DOHH2 (cell line): ENCODE measurements around the gene ASB6.

Source experiments
- H3F3A ChIP-seq: fragments of 200-600 bp; sonication (generic), shearing (Covaris generic); 2 replicates; pipeline ENCODE4 v1.6.0; 2016; ENCODE audit warnings: antibody characterized with exemption, mild to moderate bottlenecking; ENCODE audit not compliant: control insufficient read depth, insufficient read depth
- H3K27ac ChIP-seq: fragments of 200-600 bp; sonication (generic); 2 replicates; pipeline ENCODE4 v1.5.1; 2014; ENCODE audit warnings: low read depth, mild to moderate bottlenecking, low read length, moderate library complexity
- H3K27me3 ChIP-seq: fragments of 200-600 bp; sonication (generic); 2 replicates; pipeline ENCODE4 v1.6.1; 2014; ENCODE audit warnings: mild to moderate bottlenecking, low read length, mixed read lengths; ENCODE audit not compliant: control insufficient read depth
- H3K36me3 ChIP-seq: fragments of 200-600 bp; sonication (generic); 2 replicates; pipeline ENCODE4 v1.6.1; 2014; ENCODE audit warnings: mild to moderate bottlenecking, low read length, moderate library complexity, mixed read lengths; ENCODE audit not compliant: control insufficient read depth
- H3K4me1 ChIP-seq: fragments of 200-600 bp; sonication (generic); 2 replicates; pipeline ENCODE4 v1.6.1; 2014; ENCODE audit warnings: mild to moderate bottlenecking, low read length, mixed read lengths; ENCODE audit not compliant: control insufficient read depth
- H3K4me2 ChIP-seq: fragments of 200-600 bp; sonication (generic); 2 replicates; pipeline ENCODE4 v1.6.0; 2014; ENCODE audit warnings: mild to moderate bottlenecking, low read length, moderate library complexity
- H3K4me3 ChIP-seq: fragments of 200-600 bp; sonication (generic); 2 replicates; pipeline ENCODE4 v1.5.1; 2014; ENCODE audit warnings: mild to moderate bottlenecking, low read length, mixed read lengths
- H3K79me2 ChIP-seq: fragments of 200-600 bp; sonication (generic); 2 replicates; pipeline ENCODE4 v1.6.1; 2014; ENCODE audit warnings: mild to moderate bottlenecking, low read length, mixed read lengths; ENCODE audit not compliant: control insufficient read depth
- H3K9me2 ChIP-seq: fragments of 200-600 bp; sonication (generic); replicated peaks from 2 replicates; pipeline ENCODE4 v1.6.1; 2014; ENCODE audit warnings: mild to moderate bottlenecking, low read length, mixed read lengths; ENCODE audit not compliant: control insufficient read depth
- H3K9me3 ChIP-seq: fragments of 200-600 bp; sonication (generic); 2 replicates; pipeline ENCODE4 v1.6.1; 2014; ENCODE audit warnings: antibody characterized with exemption, low read length, mixed read lengths; ENCODE audit not compliant: control insufficient read depth, insufficient read depth
- H4K20me1 ChIP-seq: fragments of 200-600 bp; sonication (generic); 2 replicates; pipeline ENCODE4 v1.6.0; 2014; ENCODE audit warnings: low read depth, mild to moderate bottlenecking, antibody characterized with exemption, low read length, moderate library complexity; ENCODE audit not compliant: control insufficient read depth, insufficient read depth
- EZH2phosphoT487 ChIP-seq: fragments of 200-600 bp; sonication (generic); IDR thresholded peaks from 2 replicates; pipeline ENCODE4 v1.6.1; 2017; ENCODE audit warnings: borderline replicate concordance, mild to moderate bottlenecking, antibody characterized with exemption, low read length, moderate library complexity, mixed read lengths
- TF ChIP-seq, protein P1 (sequence below): fragments of 200-600 bp; sonication (generic); IDR thresholded peaks from one replicate; pipeline ENCODE4 v1.5.1; 2014; ENCODE audit warnings: antibody characterized with exemption, mild to moderate bottlenecking, low read depth, low read length; ENCODE audit not compliant: poor library complexity, severe bottlenecking

The ASB6 gene

GRCh38 chr9:129632460-129632859 is 9.5 kb downstream of the ASB6 start:
- H3K27ac ChIP-seq = no peak overlapping the region
- H3K27me3 ChIP-seq = no peaks in the 10 kb centered on the region
- H3K9me3 ChIP-seq = no peaks in the 10 kb centered on the region
- H3K4me1 ChIP-seq = peaks cover 14% of the 10 kb centered on the region
- 0 out of 2 replicates have a peak, but pooled peaks cover 2% of the 10 kb centered on the region for H3F3A ChIP-seq
- H4K20me1 ChIP-seq = peaks cover 40% of the 10 kb centered on the region
- peaks cover 87% of the 10 kb centered on the region for H3K36me3 ChIP-seq
- H3K79me2 ChIP-seq = peaks cover 71% of the 10 kb centered on the region
- H3K4me3 ChIP-seq = no peak overlapping the region
- H3K4me2 ChIP-seq = no peak overlapping the region
- H3K9me2 ChIP-seq = no peaks in the 10 kb centered on the region
- no peak for TF ChIP-seq EZH2phosphoT487

DNA sequence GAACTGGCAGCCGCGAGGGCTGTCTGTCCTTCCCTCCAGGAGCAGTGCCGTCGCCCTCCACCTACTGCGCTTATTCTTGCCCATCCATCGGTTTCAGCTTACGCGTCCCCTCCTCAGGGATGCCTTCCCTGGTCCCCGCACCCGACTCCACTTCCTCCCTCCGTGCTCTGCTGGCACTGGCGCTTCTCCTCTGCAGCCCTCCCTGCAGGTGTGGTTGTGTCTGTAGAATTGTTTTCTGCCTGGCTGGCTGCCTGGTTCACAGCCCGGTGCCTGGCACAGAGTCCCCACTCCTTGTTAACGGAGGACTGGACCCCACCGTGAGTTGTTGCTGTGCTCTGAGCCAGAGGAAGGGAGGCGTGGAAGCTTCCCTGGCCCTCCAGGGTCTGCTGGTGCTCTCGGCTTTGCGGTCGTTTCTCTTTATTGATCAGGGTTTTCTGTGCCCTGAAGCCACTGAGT is 10.2 kb downstream of the ASB6 start:
- no peaks in the 10 kb centered on the region for H3K27me3 ChIP-seq
- H3K79me2 ChIP-seq = peaks cover 79% of the 10 kb centered on the region
- H3K4me1 ChIP-seq = peaks cover 19% of the 10 kb centered on the region
- H3F3A ChIP-seq = 0 out of 2 replicates have a peak, but pooled peaks cover 2% of the 10 kb centered on the region
- TF ChIP-seq, protein P1, sequence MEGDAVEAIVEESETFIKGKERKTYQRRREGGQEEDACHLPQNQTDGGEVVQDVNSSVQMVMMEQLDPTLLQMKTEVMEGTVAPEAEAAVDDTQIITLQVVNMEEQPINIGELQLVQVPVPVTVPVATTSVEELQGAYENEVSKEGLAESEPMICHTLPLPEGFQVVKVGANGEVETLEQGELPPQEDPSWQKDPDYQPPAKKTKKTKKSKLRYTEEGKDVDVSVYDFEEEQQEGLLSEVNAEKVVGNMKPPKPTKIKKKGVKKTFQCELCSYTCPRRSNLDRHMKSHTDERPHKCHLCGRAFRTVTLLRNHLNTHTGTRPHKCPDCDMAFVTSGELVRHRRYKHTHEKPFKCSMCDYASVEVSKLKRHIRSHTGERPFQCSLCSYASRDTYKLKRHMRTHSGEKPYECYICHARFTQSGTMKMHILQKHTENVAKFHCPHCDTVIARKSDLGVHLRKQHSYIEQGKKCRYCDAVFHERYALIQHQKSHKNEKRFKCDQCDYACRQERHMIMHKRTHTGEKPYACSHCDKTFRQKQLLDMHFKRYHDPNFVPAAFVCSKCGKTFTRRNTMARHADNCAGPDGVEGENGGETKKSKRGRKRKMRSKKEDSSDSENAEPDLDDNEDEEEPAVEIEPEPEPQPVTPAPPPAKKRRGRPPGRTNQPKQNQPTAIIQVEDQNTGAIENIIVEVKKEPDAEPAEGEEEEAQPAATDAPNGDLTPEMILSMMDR = no peak
- TF ChIP-seq EZH2phosphoT487 = no peak
- H4K20me1 ChIP-seq = peaks cover 43% of the 10 kb centered on the region
- no peaks in the 10 kb centered on the region for H3K9me3 ChIP-seq
- no peak overlapping the region for H3K4me2 ChIP-seq
- H3K4me3 ChIP-seq = no peak overlapping the region
- no peaks in the 10 kb centered on the region for H3K9me2 ChIP-seq
- peaks cover 87% of the 10 kb centered on the region for H3K36me3 ChIP-seq
- H3K27ac ChIP-seq = no peak overlapping the region

DNA sequence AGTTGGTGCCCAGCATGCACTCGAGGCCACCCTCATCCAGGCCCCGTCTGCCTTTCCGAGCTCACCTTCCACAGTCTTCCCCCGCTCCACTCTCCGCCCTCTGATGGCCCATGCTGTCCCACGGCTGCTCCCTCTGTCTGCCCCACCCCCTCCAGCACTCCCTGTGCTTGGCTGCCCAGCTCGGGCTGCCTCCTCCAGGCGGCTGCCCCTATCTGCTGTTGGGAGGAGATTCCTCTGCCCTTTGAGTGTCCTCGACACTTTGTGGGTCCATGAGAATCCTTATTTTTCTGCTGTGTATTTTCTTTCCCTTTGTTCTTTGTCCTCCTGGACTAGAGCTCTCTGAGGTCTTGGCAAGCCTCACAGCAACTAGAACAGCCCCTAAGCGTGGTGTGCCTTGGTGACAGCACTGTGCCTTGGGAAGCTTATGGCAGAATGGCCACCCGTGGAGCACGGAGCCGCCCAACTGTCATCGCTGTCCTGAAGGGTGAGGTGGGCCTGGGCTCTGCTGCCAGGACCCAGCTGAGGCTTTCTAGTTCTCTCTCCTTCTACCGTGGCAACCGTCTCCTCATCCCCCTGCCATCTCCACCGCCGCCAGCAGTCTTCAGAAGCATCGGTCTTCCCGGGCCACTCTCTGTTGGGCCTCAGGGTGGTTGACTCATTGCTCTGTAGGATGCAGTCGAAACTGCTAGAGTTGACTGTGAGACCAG is 10.8 kb downstream of the ASB6 start:
- Histone ChIP-seq H3K27ac (no peak overlapping the region), H3K27me3 (no peaks in the 10 kb centered on the region), H3F3A (no peaks in the 10 kb centered on the region), H3K36me3 (peaks cover 90% of the 10 kb centered on the region), H3K4me3 (no peak overlapping the region), H3K9me2 (no peaks in the 10 kb centered on the region), H3K9me3 (no peaks in the 10 kb centered on the region), H3K79me2 (peaks cover 84% of the 10 kb centered on the region), H3K4me1 (peaks cover 19% of the 10 kb centered on the region), H4K20me1 (peaks cover 43% of the 10 kb centered on the region), H3K4me2 (no peak overlapping the region)
- TF ChIP-seq, protein P1 = no peak
- TF ChIP-seq EZH2phosphoT487 = no peak

GRCh38 chr9:129629251-129629820 is 12.6 kb downstream of the ASB6 start:
- H4K20me1 ChIP-seq = peaks cover 43% of the 10 kb centered on the region
- H3F3A ChIP-seq = peaks cover 9% of the 10 kb centered on the region
- H3K9me2 ChIP-seq = no peaks in the 10 kb centered on the region
- no peak for TF ChIP-seq EZH2phosphoT487
- TF ChIP-seq, protein P1 = no peak
- H3K36me3 ChIP-seq = peaks cover 78% of the 10 kb centered on the region
- H3K4me2 ChIP-seq = no peak overlapping the region
- H3K27ac ChIP-seq = no peak overlapping the region
- peaks cover 33% of the 10 kb centered on the region for H3K4me1 ChIP-seq
- H3K79me2 ChIP-seq = peaks cover 82% of the 10 kb centered on the region
- no peaks in the 10 kb centered on the region for H3K27me3 ChIP-seq
- H3K9me3 ChIP-seq = no peaks in the 10 kb centered on the region
- no peak overlapping the region for H3K4me3 ChIP-seq
